IPS DF 6.9 (cell line): ENCODE results near the gene MTURN.
"Not testable (repeated sequence)": the region's sequence is repeated elsewhere in the genome, so short reads cannot be mapped to it uniquely, and the experiment has no call there.

Experiments
- DNase-seq: peaks from one replicate; pipeline ENCODE4 v3.0.0-alpha.2; 2013; ENCODE audit warnings: low read depth, low spot score
- H3K27ac ChIP-seq: one replicate; pipeline ENCODE4 v1.5.1; 2013; ENCODE audit warnings: low read length, control low read depth
- H3K27me3 ChIP-seq: 2 replicates; pipeline ENCODE4 v1.6.1; 2013; ENCODE audit warnings: mild to moderate bottlenecking, low read length; ENCODE audit not compliant: control insufficient read depth, insufficient read depth
- H3K36me3 ChIP-seq: 2 replicates; pipeline ENCODE4 v1.6.1; 2013; ENCODE audit warnings: low read length; ENCODE audit not compliant: control insufficient read depth, insufficient read depth
- H3K4me1 ChIP-seq: 2 replicates; pipeline ENCODE4 v1.6.1; 2013; ENCODE audit warnings: low read length; ENCODE audit not compliant: control insufficient read depth, insufficient read depth
- H3K4me3 ChIP-seq: 2 replicates; pipeline ENCODE4 v1.5.1; 2013; ENCODE audit warnings: mild to moderate bottlenecking, low read length
- H3K9me3 ChIP-seq: 2 replicates; pipeline ENCODE4 v1.6.1; 2013; ENCODE audit warnings: low read length, inconsistent platforms; ENCODE audit not compliant: control insufficient read depth, insufficient read depth
- WGBS: extraction: QIAGEN DNeasy Blood & Tissue Kit; methylation state at CpG from one replicate; pipeline ENCODE4 v1.1.7; 2013; ENCODE audit warnings: mixed read lengths, missing lambda C conversion rate; ENCODE audit not compliant: insufficient read length, insufficient coverage; 5-methylcytosine and 5-hydroxymethylcytosine counted together

Gene MTURN

GRCh38 chr7:30134611-30135300, at the start of gene MTURN:
Gene MTURN, plus strand, starts transcription at chr7:30134986. Its CDS starts 151 bp downstream, at chr7:30135137.
- Histone ChIP-seq H3K9me3 (no peaks in the 10 kb centered on the region), H3K27me3 (peaks cover 6% of the 10 kb centered on the region; the same call in 1 of the 2 replicates), H3K27ac (no peak within 1 kb of the TSS), H3K4me1 (no peaks in the 10 kb centered on the region), H3K36me3 (no peaks in the 10 kb centered on the region), H3K4me3 (peak within 1 kb of the TSS; percentile 68)
- peak; percentile 66 for DNase-seq
- no CpG with 5 or more reads among the region's 99 CpGs for WGBS

- no peaks in the 10 kb centered on the region for H3K36me3 ChIP-seq
- no peak for DNase-seq
Measured at GRCh38 chr7:30086529-30086928, 48.3 kb upstream of the MTURN start.

GRCh38 chr7:30087371-30087770, 47.4 kb upstream of the MTURN start:
- Histone ChIP-seq H3K9me3 (no peaks in the 10 kb centered on the region), H3K27me3 (no peaks in the 10 kb centered on the region), H3K4me1 (no peaks in the 10 kb centered on the region; the same call in 1 of the 2 replicates), H3K4me3 (no peak overlapping the region), H3K27ac (no peak overlapping the region), H3K36me3 (no peaks in the 10 kb centered on the region)
- DNase-seq, result no peak

More at GRCh38 chr7:30086529-30086928, 48.3 kb upstream of the MTURN start:
- Histone ChIP-seq H3K4me3 (no peak overlapping the region), H3K27ac (no peak overlapping the region), H3K9me3 (no peaks in the 10 kb centered on the region), H3K4me1 (no peaks in the 10 kb centered on the region; the same call in 1 of the 2 replicates), H3K27me3 (no peaks in the 10 kb centered on the region)

- Histone ChIP-seq H3K36me3 (no peaks in the 10 kb centered on the region), H3K4me3 (no peak overlapping the region), H3K4me1 (no peaks in the 10 kb centered on the region; the same call in 1 of the 2 replicates), H3K27me3 (no peaks in the 10 kb centered on the region), H3K9me3 (no peaks in the 10 kb centered on the region), H3K27ac (no peak overlapping the region)
- no peak for DNase-seq
Measured at GRCh38 chr7:30088362-30088761, 46.4 kb upstream of the MTURN start.

- Histone ChIP-seq H3K4me1 (no peaks in the 10 kb centered on the region; the same call in 1 of the 2 replicates), H3K9me3 (no peaks in the 10 kb centered on the region), H3K36me3 (no peaks in the 10 kb centered on the region), H3K27me3 (no peaks in the 10 kb centered on the region), H3K27ac (no peak overlapping the region), H3K4me3 (no peak overlapping the region)
- WGBS, result no CpG with 5 or more reads among the region's 3 CpGs
- no peak for DNase-seq
Measured at GRCh38 chr7:30090111-30090510, 44.7 kb upstream of the MTURN start.

- no peaks in the 10 kb centered on the region; the same call in 1 of the 2 replicates for H3K4me1 ChIP-seq
- H3K9me3 ChIP-seq, result no peaks in the 10 kb centered on the region
- no peak overlapping the region for H3K27ac ChIP-seq
- no peaks in the 10 kb centered on the region for H3K27me3 ChIP-seq
- no peaks in the 10 kb centered on the region for H3K36me3 ChIP-seq
- no peak overlapping the region for H3K4me3 ChIP-seq
- no peak for DNase-seq
- 100% methylated on average over 1 of the region's 2 CpGs for WGBS
Measured at GRCh38 chr7:30091491-30091912, 43.3 kb upstream of the MTURN start.

GRCh38 chr7:30091987-30092386, 42.8 kb upstream of the MTURN start:
- DNase-seq, result no peak
- Histone ChIP-seq H3K36me3 (no peaks in the 10 kb centered on the region), H3K4me1 (no peaks in the 10 kb centered on the region; the same call in 1 of the 2 replicates), H3K27ac (no peak overlapping the region), H3K27me3 (no peaks in the 10 kb centered on the region), H3K9me3 (no peaks in the 10 kb centered on the region), H3K4me3 (no peak overlapping the region)
- WGBS, result no CpG with 5 or more reads among the region's 5 CpGs

- Histone ChIP-seq H3K9me3 (no peaks in the 10 kb centered on the region; the same call in 1 of the 2 replicates), H3K4me3 (no peak overlapping the region), H3K27me3 (no peaks in the 10 kb centered on the region), H3K36me3 (no peaks in the 10 kb centered on the region), H3K27ac (no peak overlapping the region), H3K4me1 (no peaks in the 10 kb centered on the region; the same call in 1 of the 2 replicates)
- DNase-seq, result no peak
- no CpG with 5 or more reads among the region's 5 CpGs for WGBS
Measured at GRCh38 chr7:30093420-30093952, 41.3 kb upstream of the MTURN start.

GRCh38 chr7:30098599-30098998, 36.2 kb upstream of the MTURN start:
- DNase-seq, result not testable (repeated sequence)
- WGBS, result no CpG with 5 or more reads among the region's 21 CpGs

GRCh38 chr7:30102281-30102680, 32.5 kb upstream of the MTURN start:
- H3K27ac ChIP-seq, result no peak overlapping the region
- no peaks in the 10 kb centered on the region for H3K36me3 ChIP-seq
- H3K27me3 ChIP-seq, result no peaks in the 10 kb centered on the region
- no CpG with 5 or more reads among the region's 3 CpGs for WGBS
- no peak for DNase-seq
- H3K4me1 ChIP-seq, result no peaks in the 10 kb centered on the region
- no peak overlapping the region for H3K4me3 ChIP-seq
- peaks cover 2% of the 10 kb centered on the region for H3K9me3 ChIP-seq

More at GRCh38 chr7:30098599-30098998, 36.2 kb upstream of the MTURN start:
- not testable (repeated sequence) for H3K4me1 ChIP-seq, H3K27ac ChIP-seq, H3K36me3 ChIP-seq, H3K27me3 ChIP-seq, H3K9me3 ChIP-seq, H3K4me3 ChIP-seq

GRCh38 chr7:30104157-30104556, 30.6 kb upstream of the MTURN start:
- Histone ChIP-seq H3K27me3 (no peaks in the 10 kb centered on the region), H3K36me3 (no peaks in the 10 kb centered on the region), H3K4me3 (no peak overlapping the region), H3K4me1 (no peaks in the 10 kb centered on the region), H3K9me3 (peaks cover 2% of the 10 kb centered on the region; the same call in 1 of the 2 replicates), H3K27ac (no peak overlapping the region)
- DNase-seq, result no peak
- WGBS, result no CpG with 5 or more reads among the region's 1 CpG
